Ishikawa (cell line): ENCODE data around the gene CTNND2.

Experiments
- CREB1 ChIP-seq: IDR thresholded peaks from 2 replicates; pipeline ENCODE4 v1.6.1; 2012; ENCODE audit warnings: low read depth
- EGR1 ChIP-seq: IDR thresholded peaks from 2 replicates; pipeline ENCODE4 v1.6.1; 2012
- FOXM1 ChIP-seq: IDR thresholded peaks from 2 replicates; pipeline ENCODE4 v1.6.1; 2012; ENCODE audit warnings: low read depth, borderline replicate concordance
- RAD21 ChIP-seq: IDR thresholded peaks from 2 replicates; pipeline ENCODE4 v1.6.1; 2012; ENCODE audit warnings: low read depth
- YY1 ChIP-seq: IDR thresholded peaks from 2 replicates; pipeline ENCODE4 v1.6.1; 2012; ENCODE audit warnings: low read depth

DNA sequence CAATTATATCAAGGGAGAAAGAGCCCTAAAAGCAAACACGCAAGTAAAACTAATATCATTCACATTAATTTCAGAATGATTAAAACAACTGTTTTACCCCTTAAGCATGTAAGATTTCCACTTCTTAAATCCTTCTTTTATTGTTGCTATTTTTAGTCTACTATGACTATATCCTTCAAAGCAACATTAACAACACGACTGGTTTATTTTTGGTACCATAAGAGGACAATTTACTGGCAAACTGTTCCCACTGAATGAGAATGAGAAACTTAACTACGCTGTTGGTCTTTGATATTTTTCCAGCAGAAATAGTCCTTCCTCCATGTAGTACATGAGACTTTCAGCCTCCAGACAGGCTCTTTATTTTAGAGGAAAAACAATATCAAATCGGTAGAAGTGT lies 281.5 kb downstream of the CTNND2 start:
- TF ChIP-seq FOXM1 (no peak), CREB1 (no peak), EGR1 (no peak), RAD21 (no peak), YY1 (no peak)
